HCT116 (cell line): ENCODE data around the gene MAGEA2.

Experiments used
- ELF1 ChIP-seq: IDR thresholded peaks from 2 replicates; pipeline ENCODE4 v1.6.1; 2012; ENCODE audit warnings: low read depth, borderline replicate concordance
- EZH2 ChIP-seq: fragments of 200-600 bp; sonication (generic); IDR thresholded peaks from 2 replicates; pipeline ENCODE4 v1.6.1; 2017; ENCODE audit warnings: antibody characterized with exemption, mixed run types
- JUND ChIP-seq: IDR thresholded peaks from 2 replicates; pipeline ENCODE4 v1.6.1; 2012
- POLR2A ChIP-seq: IDR thresholded peaks from 2 replicates; pipeline ENCODE4 v1.7.0; 2011; ENCODE audit warnings: borderline replicate concordance; ENCODE audit not compliant: insufficient read depth, insufficient read length; ENCODE audit errors: extremely low read depth
- RAD21 ChIP-seq: IDR thresholded peaks from 2 replicates; pipeline ENCODE4 v1.6.1; 2012; ENCODE audit warnings: low read depth, mild to moderate bottlenecking
- SP1 ChIP-seq: IDR thresholded peaks from 2 replicates; pipeline ENCODE4 v1.6.1; 2012; ENCODE audit warnings: low read depth
- TF ChIP-seq, protein P1 (sequence below), 3 experiments: fragments of 200-600 bp in 1 of 3; sonication (generic) in 1 of 3; IDR thresholded peaks in 2 of 3; conservative IDR thresholded peaks in 1 of 3; 2 replicates each; pipeline ENCODE4 v1.5.1; 2012 to 2017; ENCODE audit warnings: low read depth in 2 of 3, low read length in 2 of 3, antibody characterized with exemption in 1 of 3, borderline replicate concordance in 1 of 3, control low read depth in 1 of 3, mild to moderate bottlenecking in 1 of 3, mixed read lengths in 1 of 3, mixed run types in 1 of 3, moderate library complexity in 1 of 3; ENCODE audit not compliant: insufficient read depth in 1 of 3
- TF ChIP-seq, protein P2 (sequence below): IDR thresholded peaks from 2 replicates; pipeline ENCODE4 v1.6.1; 2011; ENCODE audit warnings: mild to moderate bottlenecking, low read length, moderate library complexity; ENCODE audit not compliant: insufficient replicate concordance; ENCODE audit errors: extremely low read depth
- TF ChIP-seq, protein P3 (sequence below): IDR thresholded peaks from 2 replicates; pipeline ENCODE4 v1.6.1; 2012
- TF ChIP-seq, protein P4 (sequence below): IDR thresholded peaks from 2 replicates; pipeline ENCODE4 v1.6.1; 2012

DNA sequence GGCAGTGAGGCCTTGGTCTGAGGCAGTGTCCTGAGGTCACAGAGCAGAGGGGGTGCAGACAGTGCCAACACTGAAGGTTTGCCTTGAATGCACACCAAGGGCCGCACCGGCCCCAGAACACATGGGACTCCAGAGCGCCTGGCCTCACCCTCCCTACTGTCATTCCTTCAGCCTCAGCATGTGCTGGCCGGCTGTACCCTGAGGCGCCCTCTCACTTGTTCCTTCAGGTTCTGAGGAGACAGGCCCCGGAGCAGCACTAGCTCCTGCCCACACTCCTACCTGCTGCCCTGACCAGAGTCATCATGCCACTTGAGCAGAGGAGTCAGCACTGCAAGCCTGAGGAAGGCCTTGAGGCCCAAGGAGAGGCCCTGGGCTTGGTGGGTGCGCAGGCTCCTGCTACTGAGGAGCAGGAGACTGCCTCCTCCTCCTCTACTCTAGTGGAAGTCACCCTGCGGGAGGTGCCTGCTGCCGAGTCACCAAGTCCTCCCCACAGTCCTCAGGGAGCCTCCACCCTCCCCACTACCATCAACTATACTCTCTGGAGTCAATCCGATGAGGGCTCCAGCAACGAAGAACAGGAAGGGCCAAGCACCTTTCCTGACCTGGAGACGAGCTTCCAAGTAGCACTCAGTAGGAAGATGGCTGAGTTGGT is 17.7 kb downstream of the MAGEA2 start:
- TF ChIP-seq EZH2 (no peak), RAD21 (no peak), POLR2A (no peak), JUND (no peak), ELF1 (no peak), SP1 (no peak)
- TF ChIP-seq, protein P1, sequence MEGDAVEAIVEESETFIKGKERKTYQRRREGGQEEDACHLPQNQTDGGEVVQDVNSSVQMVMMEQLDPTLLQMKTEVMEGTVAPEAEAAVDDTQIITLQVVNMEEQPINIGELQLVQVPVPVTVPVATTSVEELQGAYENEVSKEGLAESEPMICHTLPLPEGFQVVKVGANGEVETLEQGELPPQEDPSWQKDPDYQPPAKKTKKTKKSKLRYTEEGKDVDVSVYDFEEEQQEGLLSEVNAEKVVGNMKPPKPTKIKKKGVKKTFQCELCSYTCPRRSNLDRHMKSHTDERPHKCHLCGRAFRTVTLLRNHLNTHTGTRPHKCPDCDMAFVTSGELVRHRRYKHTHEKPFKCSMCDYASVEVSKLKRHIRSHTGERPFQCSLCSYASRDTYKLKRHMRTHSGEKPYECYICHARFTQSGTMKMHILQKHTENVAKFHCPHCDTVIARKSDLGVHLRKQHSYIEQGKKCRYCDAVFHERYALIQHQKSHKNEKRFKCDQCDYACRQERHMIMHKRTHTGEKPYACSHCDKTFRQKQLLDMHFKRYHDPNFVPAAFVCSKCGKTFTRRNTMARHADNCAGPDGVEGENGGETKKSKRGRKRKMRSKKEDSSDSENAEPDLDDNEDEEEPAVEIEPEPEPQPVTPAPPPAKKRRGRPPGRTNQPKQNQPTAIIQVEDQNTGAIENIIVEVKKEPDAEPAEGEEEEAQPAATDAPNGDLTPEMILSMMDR (IDR thresholded peaks at IDR 0.05 in 2 of 3, conservative IDR thresholded peaks at IDR 0.05 in 1 of 3; ENCODE audit: borderline replicate concordance in 1 of 3, insufficient read depth in 1 of 3, low read depth in 2 of 3, low read length in 2 of 3): no peak
- TF ChIP-seq, protein P2, sequence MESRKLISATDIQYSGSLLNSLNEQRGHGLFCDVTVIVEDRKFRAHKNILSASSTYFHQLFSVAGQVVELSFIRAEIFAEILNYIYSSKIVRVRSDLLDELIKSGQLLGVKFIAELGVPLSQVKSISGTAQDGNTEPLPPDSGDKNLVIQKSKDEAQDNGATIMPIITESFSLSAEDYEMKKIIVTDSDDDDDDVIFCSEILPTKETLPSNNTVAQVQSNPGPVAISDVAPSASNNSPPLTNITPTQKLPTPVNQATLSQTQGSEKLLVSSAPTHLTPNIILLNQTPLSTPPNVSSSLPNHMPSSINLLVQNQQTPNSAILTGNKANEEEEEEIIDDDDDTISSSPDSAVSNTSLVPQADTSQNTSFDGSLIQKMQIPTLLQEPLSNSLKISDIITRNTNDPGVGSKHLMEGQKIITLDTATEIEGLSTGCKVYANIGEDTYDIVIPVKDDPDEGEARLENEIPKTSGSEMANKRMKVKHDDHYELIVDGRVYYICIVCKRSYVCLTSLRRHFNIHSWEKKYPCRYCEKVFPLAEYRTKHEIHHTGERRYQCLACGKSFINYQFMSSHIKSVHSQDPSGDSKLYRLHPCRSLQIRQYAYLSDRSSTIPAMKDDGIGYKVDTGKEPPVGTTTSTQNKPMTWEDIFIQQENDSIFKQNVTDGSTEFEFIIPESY: no peak
- TF ChIP-seq, protein P3, sequence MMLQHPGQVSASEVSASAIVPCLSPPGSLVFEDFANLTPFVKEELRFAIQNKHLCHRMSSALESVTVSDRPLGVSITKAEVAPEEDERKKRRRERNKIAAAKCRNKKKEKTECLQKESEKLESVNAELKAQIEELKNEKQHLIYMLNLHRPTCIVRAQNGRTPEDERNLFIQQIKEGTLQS: no peak
- TF ChIP-seq, protein P4, sequence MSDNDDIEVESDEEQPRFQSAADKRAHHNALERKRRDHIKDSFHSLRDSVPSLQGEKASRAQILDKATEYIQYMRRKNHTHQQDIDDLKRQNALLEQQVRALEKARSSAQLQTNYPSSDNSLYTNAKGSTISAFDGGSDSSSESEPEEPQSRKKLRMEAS: no peak
